GM18907 (cell line): ENCODE measurements around the gene MBP.
"Not testable (repeated sequence)": the region's sequence is repeated elsewhere in the genome, so short reads cannot be mapped to it uniquely, and the experiment has no call there.

ENCODE experiments used
- ATAC-seq: cut with Tn5 transposase; IDR thresholded peaks from one replicate; pipeline ENCODE4 v1.9.1; 2021; ENCODE audit warnings: mild to moderate bottlenecking, moderate library complexity; ENCODE audit not compliant: unreplicated experiment

Gene MBP

GRCh38 chr18:76980663-76981395, 151.8 kb downstream of the MBP start:
- peak; percentile 43 for ATAC-seq

- ATAC-seq: no peak
Measured at GRCh38 chr18:76979906-76980305, 152.7 kb downstream of the MBP start.

- ATAC-seq: no peak
Measured at GRCh38 chr18:76979111-76979751, 153.4 kb downstream of the MBP start.

GRCh38 chr18:76978616-76979015, 154.0 kb downstream of the MBP start:
- no peak for ATAC-seq

DNA sequence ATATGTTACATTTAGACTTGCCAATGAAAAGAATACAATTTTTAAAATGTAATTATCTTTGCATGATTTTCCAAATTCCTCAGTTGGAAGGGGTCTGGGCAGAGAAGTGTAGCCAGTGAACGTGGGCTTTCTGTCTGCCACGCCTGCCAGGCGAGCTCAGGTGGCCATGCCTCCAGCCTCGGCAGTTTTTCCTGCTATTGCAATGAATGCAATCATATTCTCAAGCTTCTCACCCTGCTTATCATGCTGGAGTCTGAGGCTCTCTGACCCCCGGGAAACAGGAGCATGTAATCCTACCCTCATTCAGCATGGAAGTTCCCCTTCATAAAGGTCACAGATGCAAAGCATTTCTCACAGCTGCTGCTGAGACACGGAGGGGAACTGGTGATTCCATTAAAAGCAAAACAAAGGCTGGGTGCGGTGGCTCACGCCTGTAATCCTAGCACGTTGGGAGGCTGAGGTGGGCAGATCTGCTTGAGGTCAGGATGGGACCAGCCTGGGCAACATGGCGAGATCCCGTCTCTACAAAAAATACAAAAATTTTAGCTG, 154.8 kb downstream of the MBP start:
- no peak for ATAC-seq

- no peak for ATAC-seq
Measured at GRCh38 chr18:76977108-76977621, 155.4 kb downstream of the MBP start.

DNA sequence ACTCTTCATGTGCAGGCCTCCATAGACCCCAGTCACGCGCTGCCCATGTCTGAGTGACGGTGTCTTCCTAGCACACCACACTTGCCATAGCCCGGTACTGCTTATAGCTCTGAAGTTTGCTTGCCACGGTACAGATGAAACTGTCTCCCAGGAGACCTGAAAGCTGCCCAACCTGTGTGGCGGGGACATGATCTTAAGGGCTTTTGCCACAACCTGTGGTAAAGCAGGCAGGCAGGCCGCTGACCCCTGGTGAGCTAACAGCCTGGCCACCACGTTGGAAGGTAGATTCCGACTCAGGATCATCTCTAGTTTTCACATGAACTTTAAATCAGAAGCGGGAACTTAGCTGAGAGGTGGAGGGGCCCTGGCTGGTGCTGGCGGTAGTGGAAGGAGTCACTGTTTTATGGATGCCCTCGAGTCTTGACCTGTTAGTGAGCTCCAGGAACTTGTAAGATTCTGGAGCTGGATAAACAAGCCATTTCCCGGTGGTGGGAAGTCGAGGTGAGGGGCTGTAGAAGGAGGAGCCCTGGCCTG, 156.9 kb downstream of the MBP start:
- no peak for ATAC-seq

- ATAC-seq: no peak
Measured at GRCh38 chr18:76974386-76974785, 158.2 kb downstream of the MBP start.

GRCh38 chr18:76973520-76974266, 158.9 kb downstream of the MBP start:
- ATAC-seq: no peak

DNA sequence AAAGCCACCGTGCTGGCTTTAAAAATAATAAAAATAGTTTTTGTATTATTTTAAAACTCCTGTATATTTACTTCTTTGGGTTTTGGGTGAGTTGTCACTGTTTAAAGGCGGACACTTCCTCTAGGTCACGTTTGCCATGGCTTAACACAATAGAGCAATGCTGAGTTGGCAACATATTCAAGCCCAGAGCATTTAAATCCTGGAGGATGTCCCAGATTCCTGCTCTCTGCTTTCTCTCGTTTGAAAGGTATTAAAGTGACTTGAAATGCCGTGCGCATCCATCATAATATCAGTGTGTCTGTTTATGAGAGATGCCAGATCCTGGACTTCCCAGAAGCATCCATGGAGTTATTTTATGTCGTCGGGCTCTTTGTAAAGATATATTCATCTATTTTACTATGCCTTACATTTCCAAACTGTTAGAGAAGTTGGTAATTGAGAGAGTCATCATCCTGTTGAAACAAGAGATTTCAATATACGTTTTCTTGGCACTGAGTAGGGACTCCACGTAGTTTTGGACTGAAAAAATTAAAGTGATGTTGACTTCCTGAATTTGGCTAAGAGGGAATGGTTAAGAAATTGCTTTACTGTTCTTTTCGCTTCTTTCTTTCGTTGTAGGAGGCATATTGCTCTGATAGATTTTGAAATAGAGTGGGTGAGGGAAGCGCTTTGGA, 159.6 kb downstream of the MBP start:
- ATAC-seq: no peak

GRCh38 chr18:76972241-76972640, 160.3 kb downstream of the MBP start:
- ATAC-seq: no peak

DNA sequence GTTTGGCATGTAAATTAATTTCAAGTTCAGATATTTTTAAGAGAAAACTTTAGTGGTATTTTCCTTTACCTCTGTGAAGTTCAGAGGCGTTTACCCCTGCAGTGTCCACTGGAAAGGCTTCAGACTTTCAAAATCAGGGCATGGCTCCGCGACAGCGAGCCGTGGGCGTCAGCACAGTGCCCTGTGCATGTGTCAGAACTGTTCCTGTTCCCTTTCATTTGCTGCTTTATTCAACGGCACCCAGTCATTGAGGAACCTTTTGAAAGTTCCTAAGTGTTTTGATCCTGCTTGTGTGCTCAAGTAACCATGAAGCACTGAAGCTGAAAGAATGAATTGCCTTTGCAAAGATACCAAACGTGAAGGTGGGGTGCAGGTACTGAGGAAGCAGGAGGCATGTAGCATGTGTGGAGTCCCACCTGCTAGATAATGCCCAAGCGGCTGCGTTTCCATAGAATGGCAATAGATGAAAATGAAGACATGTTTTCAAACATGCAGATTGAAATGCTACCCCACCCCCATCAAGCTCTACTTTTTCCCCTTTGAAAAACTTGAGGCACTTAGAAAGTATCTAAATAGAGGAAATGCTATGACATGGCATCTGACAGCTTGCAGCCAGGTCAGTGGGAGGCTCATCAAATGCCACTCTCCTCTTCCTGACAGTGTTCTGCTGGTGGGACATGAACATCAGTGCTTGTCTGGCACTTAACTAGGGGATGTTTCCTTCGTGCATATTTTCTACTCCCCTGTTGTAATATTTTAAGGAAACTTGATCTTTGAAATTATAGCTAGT, 161.6 kb downstream of the MBP start:
- ATAC-seq: no peak

- no peak for ATAC-seq
Measured at GRCh38 chr18:76967721-76968472, 164.7 kb downstream of the MBP start.

- ATAC-seq: not testable (repeated sequence)
Measured at GRCh38 chr18:76967299-76967698, 165.3 kb downstream of the MBP start.

DNA sequence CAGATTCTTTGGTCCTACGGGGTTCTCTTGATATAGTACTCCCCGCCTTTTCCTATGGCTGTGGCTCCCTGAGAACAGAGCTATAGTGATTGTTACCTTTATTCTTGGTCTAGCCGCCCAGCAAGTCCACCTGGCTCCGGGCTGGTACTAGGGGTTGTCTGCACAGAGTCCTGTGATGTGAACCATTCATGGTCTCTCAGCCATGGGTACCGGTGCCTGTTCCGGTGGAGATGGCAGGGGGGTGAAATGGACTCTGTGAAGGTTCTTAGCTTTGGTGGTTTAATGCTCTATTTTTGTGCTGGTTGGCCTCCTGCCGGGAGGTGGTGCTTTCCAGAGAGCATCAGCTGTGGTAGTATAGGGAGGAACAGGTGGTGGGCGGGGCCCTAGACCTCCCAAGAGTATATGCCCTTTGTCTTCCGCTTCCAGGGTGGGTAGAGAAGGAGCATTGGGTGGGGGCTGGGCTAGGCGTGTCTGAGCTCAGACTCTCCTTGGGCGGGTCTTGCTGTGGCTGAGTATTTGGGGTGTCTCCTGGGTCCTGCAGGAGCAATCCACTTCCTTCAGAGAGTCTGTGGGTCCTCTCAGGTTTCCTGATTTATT, 166.9 kb downstream of the MBP start:
- peak; percentile 77 for ATAC-seq

GRCh38 chr18:76963936-76964335, 168.6 kb downstream of the MBP start:
- ATAC-seq: no peak

- ATAC-seq: no peak
Measured at GRCh38 chr18:76962851-76963250, 169.7 kb downstream of the MBP start.

DNA sequence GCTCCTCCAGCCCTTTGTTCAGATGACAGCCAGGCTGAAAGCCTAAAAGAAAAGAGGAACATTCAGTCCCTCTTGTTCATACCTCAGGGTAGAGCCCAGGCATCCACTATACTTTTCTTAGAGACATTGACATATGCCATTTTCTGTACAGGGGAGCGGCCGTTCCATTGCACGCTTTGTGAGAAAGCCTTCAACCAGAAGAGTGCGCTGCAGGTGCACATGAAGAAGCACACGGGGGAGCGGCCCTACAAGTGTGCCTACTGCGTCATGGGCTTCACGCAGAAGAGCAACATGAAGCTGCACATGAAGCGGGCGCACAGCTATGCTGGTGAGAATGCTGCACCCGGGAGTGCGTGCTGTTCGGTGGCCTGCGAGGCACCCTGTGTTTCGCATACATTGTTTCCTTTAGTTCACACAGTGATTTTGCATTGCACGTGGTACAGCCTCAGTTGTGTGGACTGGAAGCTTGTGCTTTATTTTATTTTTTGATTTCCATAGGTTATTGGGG, 172.0 kb downstream of the MBP start:
- ATAC-seq: no peak
